Neuronal stem cell (in vitro differentiated cells): ENCODE data around the gene C8B.

Experiments
- DNase-seq: peaks from one replicate; pipeline ENCODE4 v3.0.0-alpha.2; 2013; ENCODE audit warnings: low spot score
- H2AFZ ChIP-seq: one replicate; pipeline ENCODE4 v1.6.1; 2013; ENCODE audit warnings: mild to moderate bottlenecking, low read length, inconsistent platforms
- H2AK5ac ChIP-seq: 2 replicates; pipeline ENCODE4 v1.6.1; 2013; ENCODE audit warnings: low read depth, mild to moderate bottlenecking, inconsistent platforms, low read length, moderate library complexity, mixed read lengths
- H2BK120ac ChIP-seq: 2 replicates; pipeline ENCODE4 v1.6.1; 2013; ENCODE audit warnings: low read depth, mild to moderate bottlenecking, inconsistent platforms, low read length, moderate library complexity, mixed read lengths
- H2BK12ac ChIP-seq: one replicate; pipeline ENCODE4 v1.6.1; 2013; ENCODE audit warnings: low read length, inconsistent platforms
- H2BK15ac ChIP-seq: 2 replicates; pipeline ENCODE4 v1.6.1; 2013; ENCODE audit warnings: mild to moderate bottlenecking, low read length, inconsistent platforms, mixed read lengths
- H2BK5ac ChIP-seq: one replicate; pipeline ENCODE4 v1.6.1; 2013; ENCODE audit warnings: inconsistent platforms, mild to moderate bottlenecking, low read length, moderate library complexity
- H3K14ac ChIP-seq: one replicate; pipeline ENCODE4 v1.6.1; 2013; ENCODE audit warnings: low read length, inconsistent platforms
- H3K18ac ChIP-seq: 2 replicates; pipeline ENCODE4 v1.6.1; 2013; ENCODE audit warnings: low read length, inconsistent platforms
- H3K23ac ChIP-seq: 2 replicates; pipeline ENCODE4 v1.6.1; 2013; ENCODE audit warnings: low read depth, mild to moderate bottlenecking, mixed read lengths, low read length, inconsistent platforms; ENCODE audit not compliant: poor library complexity
- H3K27ac ChIP-seq: replicated peaks from 3 replicates; pipeline ENCODE4 v1.5.1; 2013; ENCODE audit warnings: low read length, inconsistent platforms
- H3K27me3 ChIP-seq, 3 experiments: 2 replicates each; pipeline ENCODE4 v1.6.1; 2013; ENCODE audit warnings: low read length in 3 of 3, mild to moderate bottlenecking in 2 of 3, inconsistent platforms in 1 of 3, low read depth in 1 of 3, mixed read lengths in 1 of 3, moderate library complexity in 1 of 3; ENCODE audit not compliant: control insufficient read depth in 3 of 3, insufficient read depth in 3 of 3
- H3K36me3 ChIP-seq, 2 donors: replicated peaks in 1 of 2; 2 replicates each; pipeline ENCODE4 v1.6.1; 2013; ENCODE audit warnings: low read length in 2 of 2; ENCODE audit not compliant: control insufficient read depth in 2 of 2, insufficient read depth in 2 of 2
- H3K4ac ChIP-seq: 2 replicates; pipeline ENCODE4 v1.6.1; 2013; ENCODE audit warnings: inconsistent platforms, mild to moderate bottlenecking, low read length, moderate library complexity
- H3K4me1 ChIP-seq, 2 donors: 1 replicate in 1 of 2; 2 replicates in 1 of 2; pipeline ENCODE4 v1.6.1; 2013; ENCODE audit warnings: low read length in 2 of 2, low read depth in 1 of 2; ENCODE audit not compliant: control insufficient read depth in 2 of 2, insufficient read depth in 1 of 2
- H3K4me2 ChIP-seq: one replicate; pipeline ENCODE4 v1.6.1; 2013; ENCODE audit warnings: mild to moderate bottlenecking, low read length, inconsistent platforms; ENCODE audit not compliant: insufficient read depth, poor library complexity, severe bottlenecking
- H3K4me3 ChIP-seq, 2 donors: 2 replicates each; pipeline ENCODE4 v1.5.1; 2013; ENCODE audit warnings: low read length in 2 of 2, mild to moderate bottlenecking in 2 of 2, inconsistent platforms in 1 of 2, moderate library complexity in 1 of 2
- H3K79me1 ChIP-seq: one replicate; pipeline ENCODE4 v1.6.1; 2013; ENCODE audit warnings: low read depth, mild to moderate bottlenecking, inconsistent platforms, low read length, moderate library complexity
- H3K9ac ChIP-seq: one replicate; pipeline ENCODE4 v1.6.1; 2013; ENCODE audit warnings: mild to moderate bottlenecking, low read depth, low read length, inconsistent platforms; ENCODE audit not compliant: poor library complexity
- H3K9me3 ChIP-seq, 2 donors: replicated peaks in 1 of 2; 2 replicates each; pipeline versions ENCODE3 to v1.6.1; 2013; ENCODE audit warnings: low read length in 2 of 2, mild to moderate bottlenecking in 2 of 2, inconsistent platforms in 1 of 2, low read depth in 1 of 2, mixed read lengths in 1 of 2, moderate library complexity in 1 of 2; ENCODE audit not compliant: control insufficient read depth in 2 of 2, insufficient read depth in 1 of 2
- H4K8ac ChIP-seq: one replicate; pipeline ENCODE4 v1.6.1; 2013; ENCODE audit warnings: low read depth, mild to moderate bottlenecking, inconsistent platforms, low read length, moderate library complexity
- H4K91ac ChIP-seq: one replicate; pipeline ENCODE4 v1.6.1; 2013; ENCODE audit warnings: low read length, low read depth, mild to moderate bottlenecking, inconsistent platforms; ENCODE audit not compliant: poor library complexity
- WGBS, 2 donors: extraction: QIAGEN DNeasy Blood & Tissue Kit; methylation state at CpG; one replicate each; pipeline ENCODE4 v1.1.7; 2013; ENCODE audit warnings: missing lambda C conversion rate in 2 of 2, mixed read lengths in 1 of 2; ENCODE audit not compliant: insufficient read length in 2 of 2, insufficient replicate concordance in 1 of 2; ENCODE audit errors: extremely low coverage in 2 of 2; 5-methylcytosine and 5-hydroxymethylcytosine counted together

C8B gene

GRCh38 chr1:56921479-56921878 lies 44.3 kb downstream of the C8B start:
- Histone ChIP-seq H3K36me3 (no peaks in the 10 kb centered on the region), H2AK5ac (no peak overlapping the region)
- WGBS, 2 donors: no CpG with 5 or more reads among the region's 1 CpG

GRCh38 chr1:56920591-56921001 lies 45.2 kb downstream of the C8B start:
- Histone ChIP-seq H3K4me3 (no peak overlapping the region), H2BK15ac (no peak overlapping the region), H2BK12ac (no peak overlapping the region), H3K4me1 (peaks cover 3 to 17% of the 10 kb centered on the region in 2 donors), H2AK5ac (no peak overlapping the region), H4K91ac (no peak overlapping the region), H3K79me1 (no peaks in the 10 kb centered on the region), H3K27ac (no peak overlapping the region), H3K9ac (no peak overlapping the region), H2BK120ac (no peak overlapping the region), H3K9me3 (no peaks in the 10 kb centered on the region), H3K14ac (no peak overlapping the region), H3K23ac (no peak overlapping the region), H3K18ac (no peak overlapping the region), H2AFZ (no peak overlapping the region), H3K4ac (no peak overlapping the region), H3K4me2 (no peak overlapping the region), H3K36me3 (no peaks in the 10 kb centered on the region), H4K8ac (no peak overlapping the region), H3K27me3 (peaks cover 0 to 3% (median 0%) of the 10 kb centered on the region in 3 experiments), H2BK5ac (no peak overlapping the region)
- no CpG with 5 or more reads among the region's 2 CpGs for WGBS, 2 donors
- DNase-seq: no peak

More at GRCh38 chr1:56921479-56921878, 44.3 kb downstream of the C8B start:
- peaks cover 3 to 17% of the 10 kb centered on the region in 2 donors for H3K4me1 ChIP-seq
- no peak for DNase-seq
- no peak overlapping the region for H3K4me3 ChIP-seq
- H4K8ac ChIP-seq: no peak overlapping the region
- H3K27ac ChIP-seq: no peak overlapping the region
- H4K91ac ChIP-seq: no peak overlapping the region
- H3K23ac ChIP-seq: no peak overlapping the region
- H2BK12ac ChIP-seq: no peak overlapping the region
- H3K4ac ChIP-seq: no peak overlapping the region
- no peak overlapping the region for H2AFZ ChIP-seq
- H3K79me1 ChIP-seq: no peaks in the 10 kb centered on the region
- no peak overlapping the region for H2BK120ac ChIP-seq
- no peak overlapping the region for H3K9ac ChIP-seq
- peak overlapping the region; percentile 24 for H3K18ac ChIP-seq
- peaks cover 0 to 3% (median 0%) of the 10 kb centered on the region in 3 experiments for H3K27me3 ChIP-seq
- no peak overlapping the region for H2BK5ac ChIP-seq
- no peak overlapping the region for H3K14ac ChIP-seq
- no peaks in the 10 kb centered on the region for H3K9me3 ChIP-seq
- no peak overlapping the region for H3K4me2 ChIP-seq
- H2BK15ac ChIP-seq: no peak overlapping the region

- Histone ChIP-seq H3K4ac (no peak overlapping the region), H2BK5ac (no peak overlapping the region), H3K79me1 (no peaks in the 10 kb centered on the region), H3K9ac (no peak overlapping the region), H3K9me3 (no peaks in the 10 kb centered on the region), H2BK12ac (no peak overlapping the region), H2AK5ac (no peak overlapping the region), H3K4me1 (peaks cover 3 to 10% of the 10 kb centered on the region in 2 donors), H4K91ac (no peak overlapping the region), H4K8ac (no peak overlapping the region), H3K23ac (no peak overlapping the region), H2BK120ac (no peak overlapping the region), H3K36me3 (no peaks in the 10 kb centered on the region), H2BK15ac (no peak overlapping the region), H3K4me3 (no peak overlapping the region), H3K27me3 (no peaks in the 10 kb centered on the region), H3K27ac (no peak overlapping the region), H2AFZ (no peak overlapping the region), H3K4me2 (no peak overlapping the region), H3K14ac (no peak overlapping the region), H3K18ac (no peak overlapping the region)
- DNase-seq: no peak
- no CpG with 5 or more reads among the region's 5 CpGs for WGBS, 2 donors
Observed at GRCh38 chr1:56917356-56917755, 48.5 kb downstream of the C8B start.

- WGBS, 2 donors: no CpG with 5 or more reads among the region's 3 CpGs
Observed at GRCh38 chr1:56916630-56917029, 49.2 kb downstream of the C8B start.

More at GRCh38 chr1:56916630-56917029, 49.2 kb downstream of the C8B start:
- Histone ChIP-seq H3K14ac (no peak overlapping the region), H3K27ac (no peak overlapping the region), H3K4me3 (no peak overlapping the region), H3K9ac (no peak overlapping the region), H2AFZ (no peak overlapping the region), H3K4ac (no peak overlapping the region), H4K91ac (no peak overlapping the region), H2BK5ac (no peak overlapping the region), H4K8ac (no peak overlapping the region), H2AK5ac (no peak overlapping the region), H3K9me3 (no peaks in the 10 kb centered on the region), H2BK15ac (no peak overlapping the region), H3K36me3 (no peaks in the 10 kb centered on the region), H3K23ac (no peak overlapping the region), H3K18ac (no peak overlapping the region), H3K27me3 (no peaks in the 10 kb centered on the region), H2BK12ac (no peak overlapping the region), H2BK120ac (no peak overlapping the region), H3K4me2 (no peak overlapping the region), H3K79me1 (no peaks in the 10 kb centered on the region), H3K4me1 (peaks cover 3 to 10% of the 10 kb centered on the region in 2 donors)
- no peak for DNase-seq
